ENCODE results near the gene SPG11.
"Not testable (repeated sequence)": the region's sequence is repeated elsewhere in the genome, so short reads cannot be mapped to it uniquely, and the experiment has no call there.

The SPG11 gene

GRCh38 chr15:44554934-44555723, 108.3 kb downstream of the SPG11 start:
- Histone ChIP-seq H3K9me2 (replicated peaks; ENCODE audit: low read depth, low read length) (no peaks in the 10 kb centered on the region), H3K79me2 (ENCODE audit: insufficient read depth, low read length) (peaks cover 2% of the 10 kb centered on the region; the same call in 1 of the 2 replicates)
- TF ChIP-seq EZH2phosphoT487 (IDR thresholded peaks at IDR 0.05; ENCODE audit: borderline replicate concordance): no peak
- TF ChIP-seq, protein P1, sequence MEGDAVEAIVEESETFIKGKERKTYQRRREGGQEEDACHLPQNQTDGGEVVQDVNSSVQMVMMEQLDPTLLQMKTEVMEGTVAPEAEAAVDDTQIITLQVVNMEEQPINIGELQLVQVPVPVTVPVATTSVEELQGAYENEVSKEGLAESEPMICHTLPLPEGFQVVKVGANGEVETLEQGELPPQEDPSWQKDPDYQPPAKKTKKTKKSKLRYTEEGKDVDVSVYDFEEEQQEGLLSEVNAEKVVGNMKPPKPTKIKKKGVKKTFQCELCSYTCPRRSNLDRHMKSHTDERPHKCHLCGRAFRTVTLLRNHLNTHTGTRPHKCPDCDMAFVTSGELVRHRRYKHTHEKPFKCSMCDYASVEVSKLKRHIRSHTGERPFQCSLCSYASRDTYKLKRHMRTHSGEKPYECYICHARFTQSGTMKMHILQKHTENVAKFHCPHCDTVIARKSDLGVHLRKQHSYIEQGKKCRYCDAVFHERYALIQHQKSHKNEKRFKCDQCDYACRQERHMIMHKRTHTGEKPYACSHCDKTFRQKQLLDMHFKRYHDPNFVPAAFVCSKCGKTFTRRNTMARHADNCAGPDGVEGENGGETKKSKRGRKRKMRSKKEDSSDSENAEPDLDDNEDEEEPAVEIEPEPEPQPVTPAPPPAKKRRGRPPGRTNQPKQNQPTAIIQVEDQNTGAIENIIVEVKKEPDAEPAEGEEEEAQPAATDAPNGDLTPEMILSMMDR (conservative IDR thresholded peaks at IDR 0.05; ENCODE audit: low read length): no peak

GRCh38 chr15:44550734-44551133, 112.7 kb downstream of the SPG11 start:
- Histone ChIP-seq H3K4me1 (ENCODE audit: insufficient read depth, low read length, poor library complexity, severe bottlenecking) (peaks cover 19% of the 10 kb centered on the region), H3F3A (ENCODE audit: low read depth) (no peaks in the 10 kb centered on the region), H3K9me2 (replicated peaks; ENCODE audit: low read depth, low read length) (no peaks in the 10 kb centered on the region), H3K36me3 (ENCODE audit: insufficient read depth, low read length) (peaks cover 54% of the 10 kb centered on the region), H3K4me3 (ENCODE audit: low read length, poor library complexity, severe bottlenecking) (no peak overlapping the region), H4K20me1 (ENCODE audit: insufficient read depth, low read length, poor library complexity, severe bottlenecking) (peaks cover 15% of the 10 kb centered on the region), H3K27me3 (ENCODE audit: insufficient read depth, low read length, poor library complexity, severe bottlenecking) (no peaks in the 10 kb centered on the region), H3K9me3 (ENCODE audit: insufficient read depth, low read depth, low read length) (no peaks in the 10 kb centered on the region), H2AFZ (ENCODE audit: low read length) (no peak overlapping the region), H3K9ac (ENCODE audit: low read depth, low read length, poor library complexity, severe bottlenecking) (no peak overlapping the region), H3K4me2 (ENCODE audit: low read depth, low read length, poor library complexity, severe bottlenecking) (no peak overlapping the region), H3K79me2 (ENCODE audit: insufficient read depth, low read length) (peaks cover 43% of the 10 kb centered on the region)
- TF ChIP-seq EZH2phosphoT487 (IDR thresholded peaks at IDR 0.05; ENCODE audit: borderline replicate concordance): no peak
- TF ChIP-seq, protein P1 (conservative IDR thresholded peaks at IDR 0.05; ENCODE audit: low read length): no peak

More at GRCh38 chr15:44554934-44555723, 108.3 kb downstream of the SPG11 start:
- Histone ChIP-seq H3K4me2 (ENCODE audit: low read depth, low read length, poor library complexity, severe bottlenecking) (no peak overlapping the region), H3K4me3 (ENCODE audit: low read length, poor library complexity, severe bottlenecking) (no peak overlapping the region), H3F3A (ENCODE audit: low read depth) (no peaks in the 10 kb centered on the region), H3K9me3 (ENCODE audit: insufficient read depth, low read depth, low read length) (no peaks in the 10 kb centered on the region), H2AFZ (ENCODE audit: low read length) (no peak overlapping the region), H3K4me1 (ENCODE audit: insufficient read depth, low read length, poor library complexity, severe bottlenecking) (peaks cover 11% of the 10 kb centered on the region), H3K9ac (ENCODE audit: low read depth, low read length, poor library complexity, severe bottlenecking) (no peak overlapping the region), H3K27me3 (ENCODE audit: insufficient read depth, low read length, poor library complexity, severe bottlenecking) (no peaks in the 10 kb centered on the region), H4K20me1 (ENCODE audit: insufficient read depth, low read length, poor library complexity, severe bottlenecking) (no peaks in the 10 kb centered on the region), H3K36me3 (ENCODE audit: insufficient read depth, low read length) (peaks cover 89% of the 10 kb centered on the region)

DNA sequence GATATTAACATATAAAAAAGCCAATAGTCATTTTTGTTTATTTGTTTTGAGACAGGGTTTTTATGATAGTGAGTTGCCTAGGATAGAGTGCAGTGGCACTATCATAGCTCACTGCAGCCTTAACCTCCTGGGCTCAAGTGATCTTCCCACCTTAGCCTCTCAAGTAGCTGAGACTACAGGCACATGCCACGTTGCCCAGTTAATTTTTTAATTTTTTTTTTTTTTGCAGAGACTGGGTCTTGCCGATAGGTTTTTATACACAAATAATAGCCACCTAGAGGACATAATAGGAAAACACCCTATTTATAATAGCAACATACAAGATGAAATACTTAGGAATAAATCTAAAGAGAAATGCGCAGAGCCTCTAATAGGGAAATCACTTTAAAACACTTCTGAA, 113.2 kb downstream of the SPG11 start:
- Histone ChIP-seq H3K36me3 (ENCODE audit: insufficient read depth, low read length) (peaks cover 49% of the 10 kb centered on the region), H3K79me2 (ENCODE audit: insufficient read depth, low read length) (peaks cover 45% of the 10 kb centered on the region)
- no peak for TF ChIP-seq EZH2phosphoT487 (IDR thresholded peaks at IDR 0.05; ENCODE audit: borderline replicate concordance)
- TF ChIP-seq, protein P1 (conservative IDR thresholded peaks at IDR 0.05; ENCODE audit: low read length): peak; percentile 59

GRCh38 chr15:44549152-44549551, 114.3 kb downstream of the SPG11 start:
- Histone ChIP-seq H3K36me3 (ENCODE audit: insufficient read depth, low read length) (peaks cover 38% of the 10 kb centered on the region; the same call in 1 of the 2 replicates), H3K79me2 (ENCODE audit: insufficient read depth, low read length) (peaks cover 49% of the 10 kb centered on the region), H4K20me1 (ENCODE audit: insufficient read depth, low read length, poor library complexity, severe bottlenecking) (peaks cover 25% of the 10 kb centered on the region)
- not testable (repeated sequence) for H3K4me2 ChIP-seq (ENCODE audit: low read depth, low read length, poor library complexity, severe bottlenecking); H3K4me1 ChIP-seq (ENCODE audit: insufficient read depth, low read length, poor library complexity, severe bottlenecking); H3K27me3 ChIP-seq (ENCODE audit: insufficient read depth, low read length, poor library complexity, severe bottlenecking); H3K9me3 ChIP-seq (ENCODE audit: insufficient read depth, low read depth, low read length); H3K4me3 ChIP-seq (ENCODE audit: low read length, poor library complexity, severe bottlenecking); H3F3A ChIP-seq (ENCODE audit: low read depth); H3K9ac ChIP-seq (ENCODE audit: low read depth, low read length, poor library complexity, severe bottlenecking); H2AFZ ChIP-seq (ENCODE audit: low read length); H3K9me2 ChIP-seq (replicated peaks; ENCODE audit: low read depth, low read length)

More for the DNA sequence above, 113.2 kb downstream of the SPG11 start:
- Histone ChIP-seq H3K9me3 (ENCODE audit: insufficient read depth, low read depth, low read length) (no peaks in the 10 kb centered on the region), H3K4me1 (ENCODE audit: insufficient read depth, low read length, poor library complexity, severe bottlenecking) (peaks cover 19% of the 10 kb centered on the region), H3K4me2 (ENCODE audit: low read depth, low read length, poor library complexity, severe bottlenecking) (no peak overlapping the region), H3K27me3 (ENCODE audit: insufficient read depth, low read length, poor library complexity, severe bottlenecking) (no peaks in the 10 kb centered on the region), H3F3A (ENCODE audit: low read depth) (no peaks in the 10 kb centered on the region), H3K9ac (ENCODE audit: low read depth, low read length, poor library complexity, severe bottlenecking) (no peak overlapping the region), H2AFZ (ENCODE audit: low read length) (no peak overlapping the region), H3K9me2 (replicated peaks; ENCODE audit: low read depth, low read length) (no peaks in the 10 kb centered on the region), H4K20me1 (ENCODE audit: insufficient read depth, low read length, poor library complexity, severe bottlenecking) (peaks cover 20% of the 10 kb centered on the region), H3K4me3 (ENCODE audit: low read length, poor library complexity, severe bottlenecking) (no peak overlapping the region)
